Hepatic stellate cell (primary cell): ENCODE measurements around the gene LRRC72.

ENCODE experiments used
- DNase-seq: peaks from one replicate; pipeline ENCODE4 v3.0.0; 2011; ENCODE audit warnings: low spot score

Gene LRRC72

DNA sequence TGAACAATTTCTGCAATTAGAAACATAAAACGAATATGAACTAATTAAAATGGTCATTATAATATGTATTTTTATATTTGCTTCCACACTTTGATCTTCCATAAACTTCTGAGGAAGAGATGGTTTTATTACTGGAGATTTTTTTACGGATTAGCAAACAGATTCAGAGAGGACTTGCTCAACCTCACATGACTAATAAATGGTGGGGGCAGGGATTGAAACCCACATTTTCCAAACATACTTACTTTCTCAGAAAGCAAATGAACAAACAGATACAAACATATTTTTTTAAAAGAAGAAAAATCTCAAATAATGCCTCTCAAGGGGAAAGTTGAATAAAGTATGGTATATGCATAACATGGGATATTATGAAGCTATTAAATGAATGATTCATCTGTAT is 100.6 kb downstream of the LRRC72 start:
- DNase-seq, result no peak

DNA sequence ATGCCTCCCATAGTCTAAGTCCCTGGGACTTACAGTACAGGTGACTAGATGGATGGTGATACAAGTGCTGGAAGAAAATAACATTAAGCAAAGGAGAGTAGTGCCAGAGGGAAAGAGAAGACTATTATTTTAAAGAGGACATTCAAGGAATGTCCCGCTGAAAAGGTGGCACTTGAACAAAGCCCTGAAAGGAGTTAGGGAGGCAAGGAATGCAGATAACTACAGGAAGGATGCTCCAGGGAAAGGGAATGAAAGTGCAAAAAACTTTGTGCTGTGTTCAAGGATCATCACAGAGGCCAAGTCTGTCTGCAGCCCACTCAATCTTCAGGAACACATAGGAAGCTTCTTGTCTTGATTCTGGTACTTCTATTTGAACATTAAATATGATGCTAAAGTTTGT is 104.0 kb downstream of the LRRC72 start:
- no peak for DNase-seq
